ENCODE results near the gene SBSN.

The SBSN gene

GRCh38 chr19:35493971-35494370 is 34.1 kb downstream of the SBSN start:
- Histone ChIP-seq H3K23ac (ENCODE audit: low read length) (no peak overlapping the region), H3K4me1 (ENCODE audit: control insufficient read depth, low read depth, low read length) (no peaks in the 10 kb centered on the region), H3K4me3 (ENCODE audit: low read length) (no peak overlapping the region), H3K27ac (ENCODE audit: low read depth, low read length) (no peak overlapping the region), H3K56ac (ENCODE audit: low read length) (no peak overlapping the region), H3K79me2 (ENCODE audit: control insufficient read depth, insufficient read depth, low read length) (no peaks in the 10 kb centered on the region), H3K79me1 (ENCODE audit: low read length) (no peaks in the 10 kb centered on the region), H3K18ac (ENCODE audit: low read length) (no peak overlapping the region), H2AK5ac (ENCODE audit: low read length) (no peak overlapping the region), H3K36me3 (ENCODE audit: control insufficient read depth, insufficient read depth, low read length) (peaks cover 3% of the 10 kb centered on the region), H4K8ac (ENCODE audit: low read depth, low read length) (no peak overlapping the region), H3K4me2 (ENCODE audit: low read length) (no peak overlapping the region), H4K5ac (ENCODE audit: low read length) (no peak overlapping the region), H2BK5ac (ENCODE audit: low read length) (no peak overlapping the region), H2BK120ac (ENCODE audit: low read depth, low read length) (no peak overlapping the region), H3K4ac (ENCODE audit: low read depth, low read length) (no peak overlapping the region), H3K27me3 (ENCODE audit: insufficient read depth, low read length, poor library complexity) (no peaks in the 10 kb centered on the region), H3K9ac (ENCODE audit: low read length) (no peak overlapping the region), H2BK15ac (replicated peaks; ENCODE audit: low read depth) (no peak overlapping the region)
- no CpG with 5 or more reads among the region's 9 CpGs for WGBS (ENCODE audit: extremely low coverage, insufficient coverage, low lambda C conversion rate)
- DNase-seq = no peak

GRCh38 chr19:35491836-35492360 is 36.2 kb downstream of the SBSN start:
- Histone ChIP-seq H3K27me3 (ENCODE audit: insufficient read depth, low read length, poor library complexity) (no peaks in the 10 kb centered on the region), H2BK120ac (ENCODE audit: low read depth, low read length) (no peak overlapping the region)

DNA sequence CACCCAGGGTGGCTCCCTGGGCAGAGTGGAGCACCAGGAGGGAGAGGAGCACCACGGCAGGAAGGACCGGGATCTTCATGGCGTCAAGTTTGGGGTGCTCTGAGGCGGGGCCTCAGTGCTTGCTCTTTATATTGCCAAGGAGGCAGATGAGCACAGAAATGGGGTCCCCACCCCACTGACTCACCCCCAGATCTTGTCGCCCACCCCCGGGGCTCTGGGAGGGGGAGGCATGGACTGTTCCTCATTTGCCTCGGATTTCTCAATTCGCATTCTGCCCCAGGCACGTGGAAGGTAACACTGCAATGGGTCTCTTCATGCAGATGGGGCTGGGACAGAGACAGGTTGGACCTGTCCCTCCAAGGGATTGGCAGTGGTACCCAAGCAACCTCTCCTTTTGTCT is 37.7 kb downstream of the SBSN start, which contains the start of gene KRTDAP:
Gene KRTDAP, minus strand, starts transcription at position 101 of the 400 bp plus-strand sequence. Its CDS starts 22 bp downstream, at position 79.
- H3K79me1 ChIP-seq (ENCODE audit: low read length) = no peaks in the 10 kb centered on the region
- no peak within 1 kb of the TSS for H3K23ac ChIP-seq (ENCODE audit: low read length)
- H2BK120ac ChIP-seq (ENCODE audit: low read depth, low read length) = no peak within 1 kb of the TSS
- no peaks in the 10 kb centered on the region for H3K4me1 ChIP-seq (ENCODE audit: control insufficient read depth, low read depth, low read length)
- DNase-seq = no peak
- H3K18ac ChIP-seq (ENCODE audit: low read length) = no peak within 1 kb of the TSS
- no peak within 1 kb of the TSS for H3K4ac ChIP-seq (ENCODE audit: low read depth, low read length)
- H3K36me3 ChIP-seq (ENCODE audit: control insufficient read depth, insufficient read depth, low read length) = no peaks in the 10 kb centered on the region
- no peak within 1 kb of the TSS for H2BK5ac ChIP-seq (ENCODE audit: low read length)
- H3K27me3 ChIP-seq (ENCODE audit: insufficient read depth, low read length, poor library complexity) = no peaks in the 10 kb centered on the region
- no peaks in the 10 kb centered on the region for H3K79me2 ChIP-seq (ENCODE audit: control insufficient read depth, insufficient read depth, low read length)
- H2BK15ac ChIP-seq (replicated peaks; ENCODE audit: low read depth) = no peak within 1 kb of the TSS
- H4K5ac ChIP-seq (ENCODE audit: low read length) = no peak within 1 kb of the TSS
- H3K56ac ChIP-seq (ENCODE audit: low read length) = no peak within 1 kb of the TSS
- H3K27ac ChIP-seq (ENCODE audit: low read depth, low read length) = no peak within 1 kb of the TSS
- H4K8ac ChIP-seq (ENCODE audit: low read depth, low read length) = no peak within 1 kb of the TSS
- H2AK5ac ChIP-seq (ENCODE audit: low read length) = no peak within 1 kb of the TSS
- no peak within 1 kb of the TSS for H3K4me3 ChIP-seq (ENCODE audit: low read length)
- H3K9ac ChIP-seq (ENCODE audit: low read length) = no peak within 1 kb of the TSS
- WGBS (ENCODE audit: extremely low coverage, insufficient coverage, low lambda C conversion rate) = no CpG with 5 or more reads among the region's 9 CpGs
- H3K4me2 ChIP-seq (ENCODE audit: low read length) = no peak within 1 kb of the TSS

More at GRCh38 chr19:35491836-35492360, 36.2 kb downstream of the SBSN start:
- no peak overlapping the region for H3K9ac ChIP-seq (ENCODE audit: low read length)
- no peaks in the 10 kb centered on the region for H3K79me1 ChIP-seq (ENCODE audit: low read length)
- no peak overlapping the region for H2AK5ac ChIP-seq (ENCODE audit: low read length)
- no peak for DNase-seq
- H3K4ac ChIP-seq (ENCODE audit: low read depth, low read length) = no peak overlapping the region
- no peaks in the 10 kb centered on the region for H3K36me3 ChIP-seq (ENCODE audit: control insufficient read depth, insufficient read depth, low read length)
- H4K8ac ChIP-seq (ENCODE audit: low read depth, low read length) = no peak overlapping the region
- H2BK15ac ChIP-seq (replicated peaks; ENCODE audit: low read depth) = no peak overlapping the region
- H3K79me2 ChIP-seq (ENCODE audit: control insufficient read depth, insufficient read depth, low read length) = no peaks in the 10 kb centered on the region
- no CpG with 5 or more reads among the region's 9 CpGs for WGBS (ENCODE audit: extremely low coverage, insufficient coverage, low lambda C conversion rate)
- H2BK5ac ChIP-seq (ENCODE audit: low read length) = no peak overlapping the region
- H3K23ac ChIP-seq (ENCODE audit: low read length) = no peak overlapping the region
- no peak overlapping the region for H3K18ac ChIP-seq (ENCODE audit: low read length)
- H3K4me1 ChIP-seq (ENCODE audit: control insufficient read depth, low read depth, low read length) = no peaks in the 10 kb centered on the region
- H3K56ac ChIP-seq (ENCODE audit: low read length) = no peak overlapping the region
- H3K27ac ChIP-seq (ENCODE audit: low read depth, low read length) = no peak overlapping the region
- H3K4me3 ChIP-seq (ENCODE audit: low read length) = no peak overlapping the region
- H3K4me2 ChIP-seq (ENCODE audit: low read length) = no peak overlapping the region
- H4K5ac ChIP-seq (ENCODE audit: low read length) = no peak overlapping the region

DNA sequence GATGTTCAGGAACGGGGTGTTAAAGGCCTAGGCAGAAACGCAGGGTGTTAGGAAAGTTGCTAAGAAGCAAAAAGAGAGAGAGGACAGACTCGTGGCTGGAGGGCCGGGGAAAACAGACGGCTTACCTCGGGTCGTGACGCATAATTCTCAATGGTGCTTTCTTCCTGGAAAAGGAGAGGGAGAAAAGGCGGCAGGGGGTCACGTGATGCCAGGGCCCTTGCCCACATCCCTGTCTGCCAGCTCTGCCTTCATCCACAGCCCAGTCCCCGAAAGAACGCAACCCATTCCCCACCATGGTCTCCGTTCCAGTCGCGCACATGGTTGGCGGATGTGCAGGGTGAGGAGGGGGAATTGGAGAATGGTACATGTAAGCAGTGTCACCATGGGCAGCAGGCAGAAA is 39.4 kb downstream of the SBSN start:
- H3K27me3 ChIP-seq (ENCODE audit: insufficient read depth, low read length, poor library complexity) = no peaks in the 10 kb centered on the region
- H2BK120ac ChIP-seq (ENCODE audit: low read depth, low read length) = no peak overlapping the region
- no peaks in the 10 kb centered on the region for H3K36me3 ChIP-seq (ENCODE audit: control insufficient read depth, insufficient read depth, low read length)
- H3K27ac ChIP-seq (ENCODE audit: low read depth, low read length) = no peak overlapping the region
- no peak overlapping the region for H4K8ac ChIP-seq (ENCODE audit: low read depth, low read length)
- no peak overlapping the region for H3K4me3 ChIP-seq (ENCODE audit: low read length)
- H4K5ac ChIP-seq (ENCODE audit: low read length) = no peak overlapping the region
- no peak overlapping the region for H2BK5ac ChIP-seq (ENCODE audit: low read length)
- no peak overlapping the region for H3K9ac ChIP-seq (ENCODE audit: low read length)
- no peak overlapping the region for H3K23ac ChIP-seq (ENCODE audit: low read length)
- WGBS (ENCODE audit: extremely low coverage, insufficient coverage, low lambda C conversion rate) = no CpG with 5 or more reads among the region's 16 CpGs
- H2BK15ac ChIP-seq (replicated peaks; ENCODE audit: low read depth) = no peak overlapping the region
- H3K79me2 ChIP-seq (ENCODE audit: control insufficient read depth, insufficient read depth, low read length) = no peaks in the 10 kb centered on the region
- no peak overlapping the region for H3K56ac ChIP-seq (ENCODE audit: low read length)
- H3K4me2 ChIP-seq (ENCODE audit: low read length) = no peak overlapping the region
- H3K4me1 ChIP-seq (ENCODE audit: control insufficient read depth, low read depth, low read length) = no peaks in the 10 kb centered on the region
- H3K18ac ChIP-seq (ENCODE audit: low read length) = no peak overlapping the region
- peak overlapping the region; percentile 90 for H2AK5ac ChIP-seq (ENCODE audit: low read length)
- DNase-seq = no peak
- no peak overlapping the region for H3K4ac ChIP-seq (ENCODE audit: low read depth, low read length)
- H3K79me1 ChIP-seq (ENCODE audit: low read length) = no peaks in the 10 kb centered on the region

GRCh38 chr19:35487656-35488182 is 40.4 kb downstream of the SBSN start:
- H4K5ac ChIP-seq (ENCODE audit: low read length) = no peak overlapping the region
- no peak overlapping the region for H3K56ac ChIP-seq (ENCODE audit: low read length)
- peak overlapping the region; percentile 49 for H2BK5ac ChIP-seq (ENCODE audit: low read length)
- H3K18ac ChIP-seq (ENCODE audit: low read length) = peak overlapping the region; percentile 4
- peak overlapping the region; percentile 8 for H2AK5ac ChIP-seq (ENCODE audit: low read length)
- no peak overlapping the region for H3K27ac ChIP-seq (ENCODE audit: low read depth, low read length)
- no peaks in the 10 kb centered on the region for H3K36me3 ChIP-seq (ENCODE audit: control insufficient read depth, insufficient read depth, low read length)
- no peak for DNase-seq
- no peak overlapping the region for H3K9ac ChIP-seq (ENCODE audit: low read length)
- no peaks in the 10 kb centered on the region for H3K27me3 ChIP-seq (ENCODE audit: insufficient read depth, low read length, poor library complexity)
- WGBS (ENCODE audit: extremely low coverage, insufficient coverage, low lambda C conversion rate) = no CpG with 5 or more reads among the region's 10 CpGs
- no peak overlapping the region for H2BK15ac ChIP-seq (replicated peaks; ENCODE audit: low read depth)
- no peak overlapping the region for H3K4me3 ChIP-seq (ENCODE audit: low read length)
- no peak overlapping the region for H2BK120ac ChIP-seq (ENCODE audit: low read depth, low read length)
- no peaks in the 10 kb centered on the region for H3K79me1 ChIP-seq (ENCODE audit: low read length)
- H4K8ac ChIP-seq (ENCODE audit: low read depth, low read length) = no peak overlapping the region
- H3K79me2 ChIP-seq (ENCODE audit: control insufficient read depth, insufficient read depth, low read length) = no peaks in the 10 kb centered on the region
- H3K4me2 ChIP-seq (ENCODE audit: low read length) = no peak overlapping the region
- peak overlapping the region; percentile 18 for H3K4ac ChIP-seq (ENCODE audit: low read depth, low read length)
- no peak overlapping the region for H3K23ac ChIP-seq (ENCODE audit: low read length)
- no peaks in the 10 kb centered on the region for H3K4me1 ChIP-seq (ENCODE audit: control insufficient read depth, low read depth, low read length)

- Histone ChIP-seq H3K56ac (ENCODE audit: low read length) (no peak overlapping the region), H3K23ac (ENCODE audit: low read length) (no peak overlapping the region), H4K5ac (ENCODE audit: low read length) (no peak overlapping the region), H3K4ac (ENCODE audit: low read depth, low read length) (no peak overlapping the region), H3K36me3 (ENCODE audit: control insufficient read depth, insufficient read depth, low read length) (no peaks in the 10 kb centered on the region), H3K27me3 (ENCODE audit: insufficient read depth, low read length, poor library complexity) (no peaks in the 10 kb centered on the region), H3K79me2 (ENCODE audit: control insufficient read depth, insufficient read depth, low read length) (no peaks in the 10 kb centered on the region), H3K9ac (ENCODE audit: low read length) (no peak overlapping the region), H3K4me2 (ENCODE audit: low read length) (no peak overlapping the region), H3K18ac (ENCODE audit: low read length) (no peak overlapping the region), H2BK5ac (ENCODE audit: low read length) (no peak overlapping the region), H3K4me1 (ENCODE audit: control insufficient read depth, low read depth, low read length) (no peaks in the 10 kb centered on the region), H3K27ac (ENCODE audit: low read depth, low read length) (no peak overlapping the region), H3K4me3 (ENCODE audit: low read length) (no peak overlapping the region), H2AK5ac (ENCODE audit: low read length) (no peak overlapping the region), H2BK120ac (ENCODE audit: low read depth, low read length) (no peak overlapping the region), H2BK15ac (replicated peaks; ENCODE audit: low read depth) (no peak overlapping the region), H3K79me1 (ENCODE audit: low read length) (no peaks in the 10 kb centered on the region), H4K8ac (ENCODE audit: low read depth, low read length) (no peak overlapping the region)
- WGBS (ENCODE audit: extremely low coverage, insufficient coverage, low lambda C conversion rate) = no CpG with 5 or more reads among the region's 3 CpGs
- DNase-seq = peak; percentile 26
Measured at GRCh38 chr19:35486268-35486708, 41.8 kb downstream of the SBSN start.
